Lower leg skin (tissue), 3 donors: ENCODE measurements around the gene OR4B1.

ENCODE experiments used
- CTCF ChIP-seq, 3 donors: fragments of 450-650 bp; IDR thresholded peaks; one replicate each; pipeline ENCODE4 v1.5.1; 2016; ENCODE audit warnings: antibody characterized with exemption in 3 of 3, mild to moderate bottlenecking in 3 of 3, moderate library complexity in 2 of 3
- POLR2A ChIP-seq, 2 donors: fragments of 450-650 bp; IDR thresholded peaks; one replicate each; pipeline ENCODE4 v1.6.1; 2016 to 2017; ENCODE audit warnings: antibody characterized with exemption in 2 of 2, mild to moderate bottlenecking in 1 of 2, moderate library complexity in 1 of 2

- TF ChIP-seq CTCF (IDR thresholded peaks at IDR 0.05) (no peak), POLR2A (IDR thresholded peaks at IDR 0.05) (no peak)
These were observed 45.0 kb downstream of the OR4B1 start for GRCh38 chr11:48261600-48261999.
